Measurements from ENCODE around the gene CFAP20DC. TPM values are rescaled to one million over a fixed set of nuclear protein-coding genes. Genes with fewer than 3 reads are reported as not detected.

CFAP20DC gene
- total RNA-seq, 2 donors from 2014 or later, result 6.5 to 9.5 TPM

GRCh38 chr3:58737644-58738043 lies 312.2 kb downstream of the CFAP20DC start:
- Histone ChIP-seq H3K9me3 (ENCODE audit: control insufficient read depth, low read length) (no peaks in the 10 kb centered on the region), H3K4me1 (ENCODE audit: control insufficient read depth, insufficient read depth, low read length) (no peaks in the 10 kb centered on the region), H3K4me3 (ENCODE audit: low read length) (no peak overlapping the region), H3K27ac (ENCODE audit: low read depth, low read length) (no peak overlapping the region), H3K9ac (ENCODE audit: extremely low read depth, low read length, poor library complexity, severe bottlenecking) (no peak overlapping the region), H3K27me3 (ENCODE audit: control insufficient read depth, insufficient read depth, low read length, poor library complexity, severe bottlenecking) (no peaks in the 10 kb centered on the region), H3K36me3 (ENCODE audit: control insufficient read depth, insufficient read depth, low read length) (no peaks in the 10 kb centered on the region)
- no peaks in the 10 kb centered on the region for H3K9me3 Mint-ChIP-seq
- 83 to 94% methylated on average over 2 to 3 of the region's 3 CpGs for WGBS, 2 experiments (ENCODE audit: insufficient coverage in 1 of 2, insufficient read length in 1 of 2)
- no peaks in the 10 kb centered on the region for H3K36me3 Mint-ChIP-seq (ENCODE audit: low read depth)
- no peak for DNase-seq
- no peak for TF ChIP-seq CTCF (conservative IDR thresholded peaks at IDR 0.05)
- no peaks in the 10 kb centered on the region for H3K4me1 Mint-ChIP-seq
- H3K4me3 Mint-ChIP-seq, result no peak overlapping the region
- H3K27ac Mint-ChIP-seq, result no peak overlapping the region
- H3K27me3 Mint-ChIP-seq (ENCODE audit: insufficient read depth), result no peaks in the 10 kb centered on the region

GRCh38 chr3:58731673-58732072 lies 318.2 kb downstream of the CFAP20DC start:
- H3K27ac Mint-ChIP-seq, result no peak overlapping the region
- no peak overlapping the region for H3K4me3 Mint-ChIP-seq
- H3K9ac ChIP-seq (ENCODE audit: extremely low read depth, low read length, poor library complexity, severe bottlenecking), result no peak overlapping the region
- no peak overlapping the region for H3K27ac ChIP-seq (ENCODE audit: low read depth, low read length)
- no peaks in the 10 kb centered on the region for H3K27me3 ChIP-seq (ENCODE audit: control insufficient read depth, insufficient read depth, low read length, poor library complexity, severe bottlenecking)
- no peaks in the 10 kb centered on the region for H3K36me3 ChIP-seq (ENCODE audit: control insufficient read depth, insufficient read depth, low read length)
- H3K36me3 Mint-ChIP-seq (ENCODE audit: low read depth), result peaks cover 7% of the 10 kb centered on the region
- H3K4me1 ChIP-seq (ENCODE audit: control insufficient read depth, insufficient read depth, low read length), result no peaks in the 10 kb centered on the region
- H3K9me3 ChIP-seq (ENCODE audit: control insufficient read depth, low read length), result no peaks in the 10 kb centered on the region
- no peak for DNase-seq
- 90 to 99% methylated on average over 5 of the region's 5 CpGs for WGBS, 2 experiments (ENCODE audit: insufficient coverage in 1 of 2, insufficient read length in 1 of 2)
- no peak for TF ChIP-seq CTCF (conservative IDR thresholded peaks at IDR 0.05)
- H3K4me3 ChIP-seq (ENCODE audit: low read length), result no peak overlapping the region
- no peaks in the 10 kb centered on the region for H3K27me3 Mint-ChIP-seq (ENCODE audit: insufficient read depth)
- H3K9me3 Mint-ChIP-seq, result no peaks in the 10 kb centered on the region
- no peaks in the 10 kb centered on the region for H3K4me1 Mint-ChIP-seq

GRCh38 chr3:58728723-58729122 lies 321.1 kb downstream of the CFAP20DC start:
- Histone ChIP-seq H3K4me1 (ENCODE audit: control insufficient read depth, insufficient read depth, low read length) (no peaks in the 10 kb centered on the region), H3K9me3 (ENCODE audit: control insufficient read depth, low read length) (no peaks in the 10 kb centered on the region), H3K27me3 (ENCODE audit: control insufficient read depth, insufficient read depth, low read length, poor library complexity, severe bottlenecking) (no peaks in the 10 kb centered on the region), H3K27ac (ENCODE audit: low read depth, low read length) (no peak overlapping the region), H3K9ac (ENCODE audit: extremely low read depth, low read length, poor library complexity, severe bottlenecking) (no peak overlapping the region), H3K36me3 (ENCODE audit: control insufficient read depth, insufficient read depth, low read length) (no peaks in the 10 kb centered on the region), H3K4me3 (ENCODE audit: low read length) (no peak overlapping the region)
- Mint-ChIP-seq H3K4me1 (no peaks in the 10 kb centered on the region), H3K27ac (no peak overlapping the region), H3K27me3 (ENCODE audit: insufficient read depth) (no peaks in the 10 kb centered on the region), H3K36me3 (ENCODE audit: low read depth) (peaks cover 7% of the 10 kb centered on the region), H3K4me3 (no peak overlapping the region), H3K9me3 (no peaks in the 10 kb centered on the region)
- no peak for TF ChIP-seq CTCF (conservative IDR thresholded peaks at IDR 0.05)
- no peak for DNase-seq
- WGBS, 2 experiments (ENCODE audit: insufficient coverage in 1 of 2, insufficient read length in 1 of 2), result 100% methylated on average over 1 of the region's 1 CpG; no CpG with 5 or more reads in 1 of the 2 experiments

All from endodermal cell (in vitro differentiated cells).